Natural killer cell (primary cell): ENCODE measurements around the gene KCND2. TPM values are rescaled to one million over a fixed set of nuclear protein-coding genes. Genes with fewer than 3 reads are reported as not detected.

ENCODE experiments used
- ATAC-seq, 3 donors: fragments of 150-1000 bp in 2 of 3; fragments of 200-7000 bp in 1 of 3; cut with Tn5 transposase; 1 replicate in 1 of 3; 2 replicates in 2 of 3; pipeline ENCODE4 v1.10.0; 2021; ENCODE audit warnings: mild to moderate bottlenecking in 2 of 3, moderate library complexity in 2 of 3
- DNase-seq, 2 donors: peaks; one replicate each; pipeline versions ENCODE4 v3.0.0 to v3.0.0-alpha.2; 2013 to 2021; ENCODE audit warnings: mixed read lengths in 1 of 2
- H3K27ac ChIP-seq: one replicate; pipeline ENCODE4 v1.5.1; 2013; ENCODE audit warnings: mild to moderate bottlenecking, low read length
- H3K27me3 ChIP-seq: one replicate; pipeline ENCODE4 v1.6.1; 2013; ENCODE audit warnings: low read length; ENCODE audit not compliant: control insufficient read depth, insufficient read depth
- H3K36me3 ChIP-seq: one replicate; pipeline ENCODE4 v1.6.1; 2013; ENCODE audit warnings: low read length; ENCODE audit not compliant: control insufficient read depth, insufficient read depth
- H3K4me1 ChIP-seq: one replicate; pipeline ENCODE4 v1.6.1; 2013; ENCODE audit warnings: low read length; ENCODE audit not compliant: control insufficient read depth, insufficient read depth
- H3K4me3 ChIP-seq: one replicate; pipeline ENCODE4 v1.5.1; 2013; ENCODE audit warnings: low read length
- H3K9me3 ChIP-seq: one replicate; pipeline ENCODE4 v1.6.1; 2013; ENCODE audit warnings: low read length; ENCODE audit not compliant: control insufficient read depth, insufficient read depth
- H3K27ac Mint-ChIP-seq, 2 donors: one replicate each; pipeline ENCODE4 v1.8.0; 2022; ENCODE audit warnings: mild to moderate bottlenecking in 2 of 2, mixed read lengths in 2 of 2, moderate library complexity in 1 of 2
- H3K27me3 Mint-ChIP-seq, 2 donors: one replicate each; pipeline ENCODE4 v1.8.0; 2022; ENCODE audit warnings: low read depth in 2 of 2, mixed read lengths in 2 of 2
- H3K36me3 Mint-ChIP-seq: one replicate; pipeline ENCODE4 v1.8.0; 2022; ENCODE audit warnings: mixed read lengths
- H3K4me1 Mint-ChIP-seq, 2 donors: one replicate each; pipeline ENCODE4 v1.8.0; 2022; ENCODE audit warnings: mixed read lengths in 2 of 2
- H3K4me3 Mint-ChIP-seq: one replicate; pipeline ENCODE4 v1.8.0; 2022; ENCODE audit warnings: mild to moderate bottlenecking, moderate library complexity, mixed read lengths
- H3K9me3 Mint-ChIP-seq, 2 donors: one replicate each; pipeline ENCODE4 v1.8.0; 2022; ENCODE audit warnings: mixed read lengths in 2 of 2
- WGBS: methylation state at CpG from one replicate; pipeline ENCODE4 v1.1.7; 2013; ENCODE audit warnings: missing lambda C conversion rate; ENCODE audit not compliant: insufficient coverage; 5-methylcytosine and 5-hydroxymethylcytosine counted together
- intact Hi-C: fragments of 100-400 bp; cut with micrococcal nuclease; formaldehyde crosslinking; loops from one replicate; pipeline ENCODE4 v1.14.2; 2022
- total RNA-seq, 4 donors: library from RNA; stranded (reverse); fragments of 120-200 nt in 1 of 4; gene quantifications; one replicate each; pipeline versions ENCODE4 v1.2.3 to v1.2.4, GENCODE V29; 2013 to 2022
- TF ChIP-seq, protein P1 (sequence below): fragments of 200-600 bp; IDR thresholded peaks from one replicate; pipeline ENCODE4 v1.8.0; 2022; ENCODE audit warnings: antibody characterized with exemption

The KCND2 gene
- total RNA-seq, 3 donors from 2014 or later (not counting 1 experiment from before 2014, with no cell fraction given): not detected

GRCh38 chr7:120735791-120736190 lies 462.8 kb downstream of the KCND2 start:
- Mint-ChIP-seq H3K27me3 (no peaks in the 10 kb centered on the region), H3K9me3 (peaks cover 2 to 5% of the 10 kb centered on the region in 2 donors), H3K36me3 (no peaks in the 10 kb centered on the region), H3K27ac (no peak overlapping the region), H3K4me1 (no peaks in the 10 kb centered on the region), H3K4me3 (no peak overlapping the region)
- TF ChIP-seq, protein P1, sequence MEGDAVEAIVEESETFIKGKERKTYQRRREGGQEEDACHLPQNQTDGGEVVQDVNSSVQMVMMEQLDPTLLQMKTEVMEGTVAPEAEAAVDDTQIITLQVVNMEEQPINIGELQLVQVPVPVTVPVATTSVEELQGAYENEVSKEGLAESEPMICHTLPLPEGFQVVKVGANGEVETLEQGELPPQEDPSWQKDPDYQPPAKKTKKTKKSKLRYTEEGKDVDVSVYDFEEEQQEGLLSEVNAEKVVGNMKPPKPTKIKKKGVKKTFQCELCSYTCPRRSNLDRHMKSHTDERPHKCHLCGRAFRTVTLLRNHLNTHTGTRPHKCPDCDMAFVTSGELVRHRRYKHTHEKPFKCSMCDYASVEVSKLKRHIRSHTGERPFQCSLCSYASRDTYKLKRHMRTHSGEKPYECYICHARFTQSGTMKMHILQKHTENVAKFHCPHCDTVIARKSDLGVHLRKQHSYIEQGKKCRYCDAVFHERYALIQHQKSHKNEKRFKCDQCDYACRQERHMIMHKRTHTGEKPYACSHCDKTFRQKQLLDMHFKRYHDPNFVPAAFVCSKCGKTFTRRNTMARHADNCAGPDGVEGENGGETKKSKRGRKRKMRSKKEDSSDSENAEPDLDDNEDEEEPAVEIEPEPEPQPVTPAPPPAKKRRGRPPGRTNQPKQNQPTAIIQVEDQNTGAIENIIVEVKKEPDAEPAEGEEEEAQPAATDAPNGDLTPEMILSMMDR: no peak
- no peaks in the 10 kb centered on the region for H3K36me3 ChIP-seq
- H3K9me3 ChIP-seq: no peaks in the 10 kb centered on the region
- no peak overlapping the region for H3K4me3 ChIP-seq
- no CpG with 5 or more reads among the region's 2 CpGs for WGBS
- no peak for ATAC-seq
- no peak for DNase-seq
- H3K4me1 ChIP-seq: no peaks in the 10 kb centered on the region
- no peaks in the 10 kb centered on the region for H3K27me3 ChIP-seq
- intact Hi-C loops: no loop called here
- no peak overlapping the region for H3K27ac ChIP-seq

- intact Hi-C loops: no loop called here
- no peaks in the 10 kb centered on the region for H3K9me3 ChIP-seq
- ATAC-seq: no peak
- 60% methylated on average over 3 of the region's 3 CpGs for WGBS
- Mint-ChIP-seq H3K4me1 (no peaks in the 10 kb centered on the region), H3K36me3 (no peaks in the 10 kb centered on the region), H3K4me3 (no peak overlapping the region), H3K27me3 (no peaks in the 10 kb centered on the region), H3K27ac (no peak overlapping the region), H3K9me3 (peaks cover 2 to 3% of the 10 kb centered on the region in 2 donors)
- no peak overlapping the region for H3K4me3 ChIP-seq
- no peaks in the 10 kb centered on the region for H3K27me3 ChIP-seq
- TF ChIP-seq, protein P1: no peak
- H3K27ac ChIP-seq: no peak overlapping the region
- H3K4me1 ChIP-seq: no peaks in the 10 kb centered on the region
- DNase-seq: no peak
- no peaks in the 10 kb centered on the region for H3K36me3 ChIP-seq
Observed at GRCh38 chr7:120738816-120739215, 465.8 kb downstream of the KCND2 start.

GRCh38 chr7:120740348-120740747 lies 467.4 kb downstream of the KCND2 start:
- Mint-ChIP-seq H3K9me3 (peaks cover 2 to 3% of the 10 kb centered on the region in 2 donors), H3K27me3 (no peaks in the 10 kb centered on the region), H3K4me3 (no peak overlapping the region), H3K36me3 (no peaks in the 10 kb centered on the region), H3K27ac (no peak overlapping the region), H3K4me1 (no peaks in the 10 kb centered on the region)
- Histone ChIP-seq H3K4me1 (no peaks in the 10 kb centered on the region), H3K36me3 (no peaks in the 10 kb centered on the region), H3K27me3 (no peaks in the 10 kb centered on the region), H3K27ac (no peak overlapping the region), H3K4me3 (no peak overlapping the region), H3K9me3 (no peaks in the 10 kb centered on the region)
- TF ChIP-seq, protein P1: no peak
- WGBS: 48% methylated on average over 3 of the region's 3 CpGs
- no peak for ATAC-seq
- intact Hi-C loops: no loop called here
- no peak for DNase-seq

GRCh38 chr7:120741371-120742042 lies 468.5 kb downstream of the KCND2 start:
- Histone ChIP-seq H3K9me3 (no peaks in the 10 kb centered on the region), H3K4me3 (no peak overlapping the region), H3K4me1 (no peaks in the 10 kb centered on the region), H3K36me3 (no peaks in the 10 kb centered on the region), H3K27ac (no peak overlapping the region), H3K27me3 (no peaks in the 10 kb centered on the region)
- no peaks in the 10 kb centered on the region for H3K4me1 Mint-ChIP-seq
- H3K9me3 Mint-ChIP-seq: peaks cover 2 to 3% of the 10 kb centered on the region in 2 donors
- no peaks in the 10 kb centered on the region for H3K27me3 Mint-ChIP-seq
- ATAC-seq (no peak), DNase-seq (no peak)
- TF ChIP-seq, protein P1: no peak
- no peak overlapping the region for H3K4me3 Mint-ChIP-seq
- WGBS: 67% methylated on average over 1 of the region's 7 CpGs
- intact Hi-C loops: no loop called here
- H3K27ac Mint-ChIP-seq: no peak overlapping the region
- H3K36me3 Mint-ChIP-seq: no peaks in the 10 kb centered on the region
